HG03439 (cell line): ENCODE measurements around the gene RAB31.
"Not testable (repeated sequence)": the region's sequence is repeated elsewhere in the genome, so short reads cannot be mapped to it uniquely, and the experiment has no call there.

Source experiments
- ATAC-seq: cut with Tn5 transposase; IDR thresholded peaks from one replicate; pipeline ENCODE4 v1.9.1; 2021; ENCODE audit warnings: mild to moderate bottlenecking, moderate library complexity; ENCODE audit not compliant: unreplicated experiment

The RAB31 gene

DNA sequence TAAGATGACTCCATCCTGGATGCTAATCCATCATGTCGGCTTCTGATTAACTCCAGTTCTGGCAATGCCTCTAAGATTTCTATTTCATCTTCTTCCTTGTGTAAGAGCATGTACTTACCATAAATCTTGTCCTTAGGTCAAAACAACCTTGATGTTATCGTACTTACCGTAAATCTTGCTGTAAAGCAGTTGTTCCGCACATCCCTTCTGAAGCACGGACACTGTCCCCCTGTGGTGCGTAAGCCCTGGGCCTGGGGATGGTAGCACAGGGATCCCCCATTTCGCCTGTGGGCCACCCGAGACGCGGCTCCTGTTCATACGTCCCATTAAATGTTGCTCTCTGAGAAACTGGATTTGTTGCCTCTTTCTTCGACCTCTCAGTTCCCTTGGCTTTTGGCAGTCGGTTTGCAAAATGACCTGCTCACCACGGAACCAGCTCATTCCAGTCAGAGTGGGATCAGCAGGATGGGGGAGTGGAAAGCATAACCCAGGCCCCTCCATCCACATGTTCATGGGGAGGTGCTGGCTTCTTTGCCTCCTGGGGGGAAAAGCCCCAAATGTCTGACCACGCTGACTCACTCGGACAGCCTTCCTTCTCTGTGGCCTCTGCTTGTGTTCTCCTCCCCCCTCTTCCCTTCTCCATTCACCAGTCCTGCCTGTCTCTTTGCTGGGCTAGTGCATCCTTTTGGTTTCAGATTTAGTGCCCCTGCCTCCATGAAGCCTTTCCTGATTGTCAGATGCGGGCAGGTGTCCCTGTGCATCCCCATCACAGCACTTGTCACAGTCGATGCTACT, 49.9 kb downstream of the RAB31 start:
- ATAC-seq, result no peak

DNA sequence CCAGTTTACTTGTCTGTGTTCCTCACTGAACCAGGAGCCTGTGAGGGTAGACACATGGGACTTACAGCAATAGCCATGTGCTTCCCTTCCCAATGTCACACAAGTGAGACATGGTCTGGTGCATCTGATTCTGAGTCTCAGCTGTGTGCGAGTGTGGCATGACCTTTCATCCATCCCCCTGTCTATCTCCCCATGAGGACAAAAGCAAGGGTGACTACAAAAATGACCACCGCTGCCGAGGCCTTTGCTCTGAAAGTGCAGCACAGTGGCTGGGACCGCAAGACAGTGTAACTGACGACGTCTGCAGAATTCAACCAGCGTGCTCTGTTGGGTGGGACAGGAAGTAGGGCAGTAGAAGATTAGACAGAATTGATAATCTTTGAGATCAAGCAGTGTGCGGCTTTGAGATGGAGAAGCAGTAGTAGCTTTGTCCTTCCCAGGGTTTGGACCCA, 50.5 kb downstream of the RAB31 start:
- no peak for ATAC-seq

DNA sequence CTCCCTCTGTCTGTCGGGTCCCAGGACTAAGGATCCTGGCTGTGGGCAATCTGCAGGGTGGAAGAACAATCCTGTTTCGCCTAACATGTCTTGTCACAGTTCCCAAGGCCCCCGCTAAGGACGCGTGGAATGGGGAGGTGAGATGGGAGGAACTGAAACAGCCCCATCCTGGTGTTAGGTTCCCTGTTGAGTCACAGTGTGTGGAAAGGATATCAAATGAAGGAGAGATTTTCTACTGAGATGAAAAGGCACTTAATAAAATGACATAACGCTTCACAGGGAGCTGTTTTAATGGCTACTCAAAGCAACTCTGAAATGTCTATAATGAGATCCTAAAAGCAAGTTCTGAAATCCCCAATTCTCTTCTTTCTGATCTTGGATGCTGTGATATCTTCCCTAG, 52.5 kb downstream of the RAB31 start:
- ATAC-seq, result no peak

GRCh38 chr18:9762526-9762925, 54.4 kb downstream of the RAB31 start:
- no peak for ATAC-seq

DNA sequence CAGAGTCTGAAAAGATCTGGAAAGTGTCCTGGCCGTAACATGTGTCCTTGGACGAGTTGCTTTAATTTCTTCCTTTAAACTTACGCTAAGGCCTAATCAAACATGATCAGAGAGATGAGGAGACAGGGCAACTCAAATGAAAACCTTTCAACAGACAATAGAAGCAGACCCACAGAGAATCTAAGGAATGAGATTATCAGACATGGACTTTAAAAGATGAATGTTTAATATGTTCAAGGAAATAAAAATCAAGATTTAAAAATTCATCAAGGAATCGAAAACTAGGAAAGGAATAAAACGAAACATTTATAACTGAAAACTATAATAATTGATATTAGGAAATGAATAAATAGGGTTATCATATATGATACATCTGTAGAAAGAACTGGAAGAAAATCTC, 55.1 kb downstream of the RAB31 start:
- no peak for ATAC-seq

DNA sequence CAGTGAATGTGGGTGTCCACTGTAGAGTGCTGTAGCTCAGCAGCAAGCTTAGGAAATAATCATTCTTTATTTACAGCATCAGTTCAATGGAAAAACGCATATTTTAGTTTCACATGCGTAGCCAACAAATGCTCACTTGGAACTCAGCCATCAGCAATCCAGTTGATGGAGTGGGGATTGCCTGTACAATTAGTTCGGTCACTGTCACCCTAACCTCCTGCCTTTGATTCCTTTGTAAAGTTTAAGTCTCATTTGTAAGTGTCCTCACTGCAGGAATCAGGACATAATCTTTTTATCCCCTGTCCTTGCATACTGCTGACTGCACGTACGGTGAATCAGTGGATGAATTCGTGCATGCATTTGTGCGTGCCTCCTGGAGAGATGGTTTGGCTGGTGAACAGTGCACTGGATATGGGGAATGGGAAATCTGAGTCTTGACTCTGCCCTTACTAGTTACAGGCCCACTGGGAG, 55.9 kb downstream of the RAB31 start:
- ATAC-seq, result no peak

- ATAC-seq, result no peak
These were observed 57.4 kb downstream of the RAB31 start for GRCh38 chr18:9765501-9765900.

GRCh38 chr18:9766076-9766481, 58.0 kb downstream of the RAB31 start:
- ATAC-seq, result no peak

DNA sequence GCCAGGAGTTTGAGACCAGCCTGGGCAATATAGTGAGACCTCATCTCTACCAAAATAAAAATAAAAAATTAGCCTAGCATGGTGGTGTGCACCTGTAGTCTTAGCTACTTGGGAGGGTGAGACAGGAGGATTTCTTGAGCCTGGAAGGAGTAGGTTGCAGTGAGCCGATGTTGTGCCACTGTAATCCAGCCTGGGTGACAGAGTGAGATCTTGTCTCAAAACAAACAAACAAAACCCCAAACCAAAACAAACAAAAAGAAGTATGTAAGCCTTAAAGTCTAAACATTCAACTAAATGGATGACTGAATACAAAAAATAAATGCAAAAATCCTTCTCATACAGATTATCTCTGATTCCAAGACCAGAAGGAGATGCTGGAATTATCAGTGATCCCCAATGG, 58.6 kb downstream of the RAB31 start:
- no peak for ATAC-seq

DNA sequence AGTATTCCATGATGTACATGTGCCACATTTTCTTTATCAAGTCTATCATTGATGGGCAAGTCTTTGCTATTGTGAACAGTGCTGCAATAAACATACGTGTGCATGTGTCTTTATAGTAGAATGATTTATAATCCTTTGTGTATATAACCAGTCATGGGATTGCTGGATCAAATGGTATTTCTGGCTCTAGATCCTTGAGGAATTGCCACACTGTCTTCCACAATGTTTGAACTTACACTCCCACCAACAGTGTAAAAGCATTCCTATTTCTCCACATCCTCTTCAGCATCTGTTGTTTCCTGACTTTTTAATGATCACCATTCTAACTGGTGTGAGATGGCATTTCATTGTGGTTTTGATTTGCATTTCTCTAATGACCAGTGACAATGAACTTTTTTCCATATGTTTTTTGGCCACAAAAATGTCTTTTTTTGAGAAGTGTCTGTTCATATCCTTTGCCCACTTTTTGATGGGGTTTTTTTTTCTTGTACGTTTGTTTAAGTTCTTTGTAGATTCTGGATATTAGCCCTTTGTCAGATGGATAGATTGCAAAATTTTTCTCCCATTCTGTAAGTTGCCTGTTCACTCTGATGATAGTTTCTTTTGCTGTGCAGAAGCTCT, 60.1 kb downstream of the RAB31 start:
- not testable (repeated sequence) for ATAC-seq

DNA sequence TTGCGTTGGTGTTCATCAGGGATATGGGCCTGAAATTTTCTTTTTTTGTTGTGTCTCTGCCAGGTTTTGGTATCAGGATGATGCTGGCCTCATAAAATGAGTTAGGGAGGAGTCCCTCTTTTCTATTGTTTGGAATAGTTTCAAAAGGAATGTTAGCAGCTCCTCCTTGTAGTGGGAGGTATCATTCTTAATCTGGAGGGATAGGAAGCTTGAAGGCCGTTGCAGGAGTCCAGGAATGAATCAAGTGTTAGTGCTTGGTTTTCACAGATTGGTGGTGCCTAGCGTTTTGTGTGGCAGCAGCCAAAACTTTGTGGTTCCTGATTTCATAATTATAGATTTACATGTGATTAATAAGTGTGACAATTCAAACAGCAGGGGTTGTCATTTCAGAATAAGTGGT, 62.0 kb downstream of the RAB31 start:
- ATAC-seq, result not testable (repeated sequence)

DNA sequence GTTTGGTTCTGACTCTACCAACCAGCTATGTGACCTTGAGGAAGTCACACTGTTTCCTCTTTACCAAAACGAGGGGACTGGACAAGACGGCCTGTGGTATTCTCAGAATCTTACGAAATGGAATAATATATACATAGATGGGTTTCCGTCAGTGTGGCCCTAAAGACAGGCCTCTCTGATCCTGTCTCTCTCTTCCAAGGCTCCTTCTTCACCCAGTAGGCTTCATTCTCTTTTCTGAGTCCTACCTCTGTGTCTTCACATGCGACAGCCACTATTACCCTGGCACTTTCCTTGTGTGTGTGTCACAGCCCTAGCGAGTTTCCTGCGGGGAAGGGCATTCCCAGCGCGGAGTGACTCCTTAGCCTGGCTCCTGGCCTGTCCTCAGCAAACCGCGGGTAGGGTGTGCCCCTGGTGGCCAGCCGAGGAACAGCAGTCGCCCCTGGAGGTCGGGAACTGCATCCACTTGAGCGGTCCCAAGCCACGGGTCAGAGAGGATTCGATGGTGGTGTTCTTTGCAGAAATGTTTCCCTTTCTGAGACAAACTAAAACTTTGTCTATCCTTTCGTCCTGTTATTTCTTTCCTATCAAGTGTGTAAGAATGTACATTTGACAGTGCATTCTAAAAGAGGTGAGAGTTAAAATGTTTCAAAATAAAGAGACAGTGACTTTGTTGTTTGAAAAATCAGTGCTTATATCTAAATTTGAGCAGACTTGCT, 63.3 kb downstream of the RAB31 start:
- ATAC-seq, result peak; percentile 71

GRCh38 chr18:9771977-9772660, 64.0 kb downstream of the RAB31 start:
- no peak for ATAC-seq

- ATAC-seq, result no peak
These were observed 65.0 kb downstream of the RAB31 start for GRCh38 chr18:9772847-9773677.

GRCh38 chr18:9774150-9774549, 66.0 kb downstream of the RAB31 start:
- ATAC-seq, result no peak

GRCh38 chr18:9775178-9775577, 67.1 kb downstream of the RAB31 start:
- ATAC-seq, result no peak

GRCh38 chr18:9779630-9780029, 71.5 kb downstream of the RAB31 start:
- no peak for ATAC-seq

- ATAC-seq, result no peak
These were observed 74.2 kb downstream of the RAB31 start for GRCh38 chr18:9782073-9782857.

- no peak for ATAC-seq
These were observed 78.5 kb downstream of the RAB31 start for GRCh38 chr18:9786631-9787030.

- ATAC-seq, result no peak
These were observed 78.9 kb downstream of the RAB31 start for GRCh38 chr18:9787036-9787435.
